ENCODE measurements around the gene GOLGA5.

The GOLGA5 gene

GRCh38 chr14:92785667-92786426 is 8.3 kb upstream of the GOLGA5 start:
- no peak for TF ChIP-seq CTCF (conservative IDR thresholded peaks at IDR 0.05)
- no peak overlapping the region for H3K27ac ChIP-seq

- TF ChIP-seq CTCF (conservative IDR thresholded peaks at IDR 0.05), result no peak
- no peak overlapping the region for H3K27ac ChIP-seq
These were observed 7.7 kb upstream of the GOLGA5 start for GRCh38 chr14:92786427-92786756.

- no peak for TF ChIP-seq CTCF (conservative IDR thresholded peaks at IDR 0.05)
- no peak overlapping the region for H3K27ac ChIP-seq
These were observed 6.6 kb upstream of the GOLGA5 start for GRCh38 chr14:92787554-92787953.

GRCh38 chr14:92789457-92790089 is 4.5 kb upstream of the GOLGA5 start:
- no peak overlapping the region for H3K27ac ChIP-seq
- TF ChIP-seq CTCF (conservative IDR thresholded peaks at IDR 0.05), result no peak

GRCh38 chr14:92792885-92793284 is 1.2 kb upstream of the GOLGA5 start:
- TF ChIP-seq CTCF (conservative IDR thresholded peaks at IDR 0.05), result no peak
- H3K27ac ChIP-seq, result peak overlapping the region; percentile 81

GRCh38 chr14:92794547-92794941 is 439 bp downstream of the GOLGA5 start:
- peak overlapping the region; percentile 81 for H3K27ac ChIP-seq
- TF ChIP-seq CTCF (conservative IDR thresholded peaks at IDR 0.05), result no peak

- no peak for TF ChIP-seq CTCF (conservative IDR thresholded peaks at IDR 0.05)
- peak overlapping the region; percentile 81 for H3K27ac ChIP-seq
These were observed 856 bp downstream of the GOLGA5 start for GRCh38 chr14:92794961-92795360.

Measured in VCaP (cell line).